ENCODE results near the gene ABCA5.
A peak's percentile ranks its signal among the peaks of the same experiment; 100 is the strongest.

The ABCA5 gene

GRCh38 chr17:69228018-69228417 is 98.9 kb downstream of the ABCA5 start:
- H3K4me3 ChIP-seq (ENCODE audit: low read depth, low read length) = no peak overlapping the region
- no peak for TF ChIP-seq CTCF (IDR thresholded peaks at IDR 0.05; ENCODE audit: low read depth, low read length)
- in situ Hi-C loops (cut with HindIII; ENCODE audit: low sequenced_read_pairs) = no loop called here
- DNase-seq (ENCODE audit: low read depth, low spot score) = no peak

DNA sequence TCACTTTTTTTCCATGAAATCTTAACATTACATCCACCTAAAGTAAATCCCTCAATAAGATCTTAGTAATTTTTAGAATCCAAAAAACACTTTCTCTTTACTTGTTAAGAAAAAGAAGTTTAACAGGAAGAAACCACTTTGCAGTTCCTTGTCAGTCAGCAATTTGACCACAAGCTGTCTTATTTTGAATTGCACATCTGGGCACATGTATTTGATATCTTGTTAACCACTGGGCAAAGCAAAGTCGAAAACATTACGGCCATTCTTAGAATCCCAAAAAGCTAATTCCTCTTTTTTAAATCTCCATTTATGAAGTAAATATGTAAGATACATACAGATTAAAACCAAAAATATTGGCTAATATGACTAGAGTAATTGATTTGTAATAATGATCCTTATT is 99.4 kb downstream of the ABCA5 start:
- no peak for TF ChIP-seq CTCF (IDR thresholded peaks at IDR 0.05; ENCODE audit: low read depth, low read length)
- H3K4me3 ChIP-seq (ENCODE audit: low read depth, low read length) = no peak overlapping the region
- in situ Hi-C loops (cut with HindIII; ENCODE audit: low sequenced_read_pairs) = no loop called here
- no peak for DNase-seq (ENCODE audit: low read depth, low spot score)

- no peak for TF ChIP-seq CTCF (IDR thresholded peaks at IDR 0.05; ENCODE audit: low read depth, low read length)
- in situ Hi-C loops (cut with HindIII; ENCODE audit: low sequenced_read_pairs) = no loop called here
- DNase-seq (ENCODE audit: low read depth, low spot score) = peak; percentile 73
- no peak overlapping the region for H3K4me3 ChIP-seq (ENCODE audit: low read depth, low read length)
Observed at GRCh38 chr17:69223809-69224208, 103.1 kb downstream of the ABCA5 start.

- H3K4me3 ChIP-seq (ENCODE audit: low read depth, low read length) = no peak overlapping the region
- in situ Hi-C loops (cut with HindIII; ENCODE audit: low sequenced_read_pairs) = no loop called here
- no peak for DNase-seq (ENCODE audit: low read depth, low spot score)
- no peak for TF ChIP-seq CTCF (IDR thresholded peaks at IDR 0.05; ENCODE audit: low read depth, low read length)
Observed at GRCh38 chr17:69222707-69223258, 104.2 kb downstream of the ABCA5 start.

DNA sequence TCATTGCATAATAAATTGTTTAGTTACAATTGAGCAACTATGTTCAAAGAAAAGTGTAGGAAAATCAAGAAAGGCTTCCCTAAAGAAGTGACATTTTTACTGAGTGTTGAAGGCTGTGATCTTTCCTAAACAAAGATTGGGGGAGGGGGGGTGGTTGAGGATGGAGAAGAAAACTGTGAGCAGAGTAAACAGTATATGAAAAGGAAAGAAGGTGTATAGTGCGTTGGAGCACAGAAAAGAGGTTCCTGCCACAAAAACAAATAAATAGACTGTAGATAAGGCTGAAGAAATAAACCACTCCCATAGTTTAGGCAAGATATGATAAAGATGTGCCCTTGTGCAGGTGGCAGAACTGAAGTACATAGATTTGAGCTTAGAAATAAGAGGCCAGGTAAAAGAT is 106.8 kb downstream of the ABCA5 start:
- H3K4me3 ChIP-seq (ENCODE audit: low read depth, low read length) = no peak overlapping the region
- in situ Hi-C loops (cut with HindIII; ENCODE audit: low sequenced_read_pairs) = no loop called here
- no peak for TF ChIP-seq CTCF (IDR thresholded peaks at IDR 0.05; ENCODE audit: low read depth, low read length)
- no peak for DNase-seq (ENCODE audit: low read depth, low spot score)

- in situ Hi-C loops (cut with HindIII; ENCODE audit: low sequenced_read_pairs) = no loop called here
- H3K4me3 ChIP-seq (ENCODE audit: low read depth, low read length) = no peak overlapping the region
- no peak for DNase-seq (ENCODE audit: low read depth, low spot score)
- TF ChIP-seq CTCF (IDR thresholded peaks at IDR 0.05; ENCODE audit: low read depth, low read length) = no peak
Observed at GRCh38 chr17:69218986-69219385, 107.9 kb downstream of the ABCA5 start.
